Measurements from ENCODE around the gene OGFRL1. TPM values are rescaled to one million over a fixed set of nuclear protein-coding genes. Genes with fewer than 3 reads are reported as not detected.
A peak's percentile ranks its signal among the peaks of the same experiment; 100 is the strongest.

The OGFRL1 gene
- total and polyA plus RNA-seq, 2 experiments from 2014 or later, result 1.1 to 4.5 TPM

- no peaks in the 10 kb centered on the region for H3K36me3 ChIP-seq
- no peaks in the 10 kb centered on the region for H3K27me3 ChIP-seq
- no peak for TF ChIP-seq CTCF (IDR thresholded peaks at IDR 0.05; ENCODE audit: low read depth, low read length)
- no peak overlapping the region for H3K4me3 ChIP-seq
- H3K27ac ChIP-seq, result no peak overlapping the region
- DNase-seq (ENCODE audit: low read depth in 1 of 2, low spot score in 1 of 2), result peak in 1 of 2 donors; percentile 19
- H3K4me1 ChIP-seq (ENCODE audit: low read depth), result peaks cover 3% of the 10 kb centered on the region
- H3K9me3 ChIP-seq (ENCODE audit: low read depth), result no peaks in the 10 kb centered on the region
These were observed 3.4 kb downstream of the OGFRL1 start for GRCh38 chr6:71292001-71292400.

- DNase-seq (ENCODE audit: low read depth in 1 of 2, low spot score in 1 of 2), result peak in 1 of 2 donors; percentile 90
- no peak overlapping the region for H3K4me3 ChIP-seq
- H3K27me3 ChIP-seq, result no peaks in the 10 kb centered on the region
- no peak for TF ChIP-seq CTCF (IDR thresholded peaks at IDR 0.05; ENCODE audit: low read depth, low read length)
- H3K4me1 ChIP-seq (ENCODE audit: low read depth), result peaks cover 3% of the 10 kb centered on the region
- H3K36me3 ChIP-seq, result no peaks in the 10 kb centered on the region
- no peaks in the 10 kb centered on the region for H3K9me3 ChIP-seq (ENCODE audit: low read depth)
- no peak overlapping the region for H3K27ac ChIP-seq
These were observed 5.5 kb downstream of the OGFRL1 start for GRCh38 chr6:71294121-71294523.

DNA sequence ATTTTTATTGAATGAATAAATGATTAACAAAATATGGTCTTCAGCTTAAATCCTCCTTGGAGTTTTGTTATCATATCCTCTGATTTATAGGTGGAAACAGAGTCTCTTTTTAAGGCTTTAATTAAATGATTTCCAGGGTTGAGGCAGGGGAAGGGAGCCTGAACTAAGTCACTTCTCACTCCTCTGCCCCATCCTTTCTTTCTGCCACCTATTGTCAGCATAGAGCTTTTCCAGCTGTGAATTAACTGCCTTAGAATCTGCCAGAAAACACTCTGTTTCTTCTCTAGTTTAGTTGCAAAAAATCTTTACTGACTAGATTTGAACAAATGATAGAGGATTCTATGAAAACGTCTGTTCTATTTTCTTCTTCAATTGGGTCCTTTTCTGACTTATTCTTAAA lies 9.8 kb downstream of the OGFRL1 start:
- Histone ChIP-seq H3K4me3 (no peak overlapping the region), H3K27ac (no peak overlapping the region), H3K27me3 (no peaks in the 10 kb centered on the region), H3K4me1 (ENCODE audit: low read depth) (no peaks in the 10 kb centered on the region), H3K36me3 (no peaks in the 10 kb centered on the region), H3K9me3 (ENCODE audit: low read depth) (no peaks in the 10 kb centered on the region)
- TF ChIP-seq CTCF (IDR thresholded peaks at IDR 0.05; ENCODE audit: low read depth, low read length), result no peak
- DNase-seq (ENCODE audit: low read depth in 1 of 2, low spot score in 1 of 2), result no peak

- H3K36me3 ChIP-seq, result no peaks in the 10 kb centered on the region
- no peak for TF ChIP-seq CTCF (IDR thresholded peaks at IDR 0.05; ENCODE audit: low read depth, low read length)
- DNase-seq (ENCODE audit: low read depth in 1 of 2, low spot score in 1 of 2), result no peak
These were observed 11.2 kb downstream of the OGFRL1 start for GRCh38 chr6:71299541-71300470.

DNA sequence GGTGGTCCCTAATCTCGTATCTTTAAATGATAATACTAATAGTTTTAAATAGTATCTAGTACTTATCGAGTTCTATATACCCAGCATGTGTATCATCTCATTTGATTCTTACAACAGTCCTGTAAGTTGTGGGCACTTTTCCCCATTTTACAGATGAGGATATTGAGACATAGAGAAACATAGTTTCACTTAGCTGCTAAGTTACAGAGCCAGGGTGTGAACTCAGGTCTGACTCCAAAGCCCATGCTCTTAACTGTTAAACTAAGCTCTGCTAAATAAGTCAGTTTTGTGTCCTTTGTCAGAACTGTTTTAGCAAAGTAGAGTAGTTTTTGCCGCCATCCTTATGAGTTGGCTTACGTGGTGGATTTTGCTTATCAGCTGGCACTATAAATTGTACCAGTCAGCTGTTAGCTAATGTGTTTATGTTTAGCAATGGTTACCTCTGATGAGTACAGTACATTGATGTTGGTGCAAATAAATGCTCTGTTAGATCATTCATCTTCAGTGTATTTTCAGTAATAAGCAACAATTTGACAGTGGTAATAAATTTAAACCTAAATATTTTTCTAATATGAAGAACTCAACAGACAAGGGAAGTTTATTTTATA lies 12.1 kb downstream of the OGFRL1 start:
- TF ChIP-seq CTCF (IDR thresholded peaks at IDR 0.05; ENCODE audit: low read depth, low read length), result no peak
- H3K4me1 ChIP-seq (ENCODE audit: low read depth), result no peaks in the 10 kb centered on the region
- no peak for DNase-seq (ENCODE audit: low read depth in 1 of 2, low spot score in 1 of 2)
- no peak overlapping the region for H3K27ac ChIP-seq
- H3K4me3 ChIP-seq, result no peak overlapping the region
- no peaks in the 10 kb centered on the region for H3K27me3 ChIP-seq
- H3K9me3 ChIP-seq (ENCODE audit: low read depth), result no peaks in the 10 kb centered on the region
- no peaks in the 10 kb centered on the region for H3K36me3 ChIP-seq

More at GRCh38 chr6:71299541-71300470, 11.2 kb downstream of the OGFRL1 start:
- no peak overlapping the region for H3K4me3 ChIP-seq
- no peaks in the 10 kb centered on the region for H3K4me1 ChIP-seq (ENCODE audit: low read depth)
- no peaks in the 10 kb centered on the region for H3K27me3 ChIP-seq
- H3K27ac ChIP-seq, result no peak overlapping the region
- no peaks in the 10 kb centered on the region for H3K9me3 ChIP-seq (ENCODE audit: low read depth)

Measured in cardiac muscle cell (in vitro differentiated cells and primary cell).